ENCODE data around the gene CHSY1. TPM values are rescaled to one million over a fixed set of nuclear protein-coding genes. Genes with fewer than 3 reads are reported as not detected.

CHSY1 gene
- total RNA-seq, 2 experiments from 2014 or later: 5.8 to 6.7 TPM

DNA sequence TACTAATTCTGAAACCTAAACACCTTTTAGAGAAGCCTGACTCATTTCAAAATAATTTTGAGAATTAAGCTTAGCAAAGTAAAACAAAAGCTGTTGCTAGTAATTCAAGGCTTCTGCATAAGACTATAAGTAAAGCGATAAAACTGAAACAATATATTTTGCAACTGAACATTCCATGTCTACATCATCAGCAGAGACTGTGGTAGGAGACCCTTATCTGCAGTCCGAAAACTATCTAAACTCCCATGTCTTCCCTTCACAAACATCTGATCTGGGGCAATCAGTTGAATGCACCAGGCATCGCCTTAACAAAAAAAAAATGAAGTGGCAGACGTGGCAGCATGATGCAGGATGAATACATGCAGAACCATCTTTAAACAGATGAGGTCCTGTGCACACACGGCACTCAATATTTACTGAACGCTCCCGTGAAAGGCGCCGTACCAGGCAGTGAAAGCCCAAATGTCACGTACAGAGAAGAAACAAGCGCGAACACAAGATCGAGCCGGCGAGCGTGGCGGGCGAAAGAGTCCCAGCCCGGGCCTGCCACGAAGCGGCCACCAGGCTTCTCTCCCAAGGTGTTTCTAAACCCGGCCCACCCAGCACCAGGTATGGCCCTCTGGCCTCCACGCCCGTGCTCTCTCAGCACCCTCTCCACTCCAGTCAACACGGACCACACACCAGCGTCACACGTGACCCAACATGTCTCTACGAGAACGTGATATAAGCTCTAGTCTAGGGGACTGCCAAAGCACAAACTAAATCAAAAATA, 63.0 kb downstream of the CHSY1 start:
- ChIA-PET POLR2A (interaction anchor here (0.6 kb wide), 1 partner anchor 24 kb away, joined by 4 read pairs; no protein-coding TSS in a partner anchor), CTCF (no interaction called here)
- no peak for ATAC-seq (ENCODE audit: poor library complexity)
- no peaks in the 10 kb centered on the region for H3K27me3 Mint-ChIP-seq
- intact Hi-C loops (cut with DNase I, micrococcal nuclease): no loop called here
- Histone ChIP-seq H3K27me3 (ENCODE audit: control insufficient read depth in 1 of 2, insufficient read depth in 2 of 2, low read length in 2 of 2) (no peaks in the 10 kb centered on the region), H3K27ac (ENCODE audit: low read depth in 1 of 2, low read length in 2 of 2) (no peak overlapping the region), H3K36me3 (ENCODE audit: insufficient read depth, low read length) (peaks cover 2% of the 10 kb centered on the region), H3K4me3 (ENCODE audit: low read length) (no peak overlapping the region), H3K4me1 (ENCODE audit: insufficient read depth, low read length) (peaks cover 21% of the 10 kb centered on the region), H3K9me3 (ENCODE audit: control insufficient read depth in 1 of 2, insufficient read depth in 1 of 2, low read length in 2 of 2) (no peaks in the 10 kb centered on the region)
- H3K36me3 Mint-ChIP-seq (ENCODE audit: low read depth): no peaks in the 10 kb centered on the region
- H3K4me1 Mint-ChIP-seq (ENCODE audit: low read depth): peaks cover 50% of the 10 kb centered on the region
- no peak overlapping the region for H3K4me3 Mint-ChIP-seq
- H3K27ac Mint-ChIP-seq: no peak overlapping the region
- no peaks in the 10 kb centered on the region for H3K9me3 Mint-ChIP-seq
- TF ChIP-seq, protein P1, sequence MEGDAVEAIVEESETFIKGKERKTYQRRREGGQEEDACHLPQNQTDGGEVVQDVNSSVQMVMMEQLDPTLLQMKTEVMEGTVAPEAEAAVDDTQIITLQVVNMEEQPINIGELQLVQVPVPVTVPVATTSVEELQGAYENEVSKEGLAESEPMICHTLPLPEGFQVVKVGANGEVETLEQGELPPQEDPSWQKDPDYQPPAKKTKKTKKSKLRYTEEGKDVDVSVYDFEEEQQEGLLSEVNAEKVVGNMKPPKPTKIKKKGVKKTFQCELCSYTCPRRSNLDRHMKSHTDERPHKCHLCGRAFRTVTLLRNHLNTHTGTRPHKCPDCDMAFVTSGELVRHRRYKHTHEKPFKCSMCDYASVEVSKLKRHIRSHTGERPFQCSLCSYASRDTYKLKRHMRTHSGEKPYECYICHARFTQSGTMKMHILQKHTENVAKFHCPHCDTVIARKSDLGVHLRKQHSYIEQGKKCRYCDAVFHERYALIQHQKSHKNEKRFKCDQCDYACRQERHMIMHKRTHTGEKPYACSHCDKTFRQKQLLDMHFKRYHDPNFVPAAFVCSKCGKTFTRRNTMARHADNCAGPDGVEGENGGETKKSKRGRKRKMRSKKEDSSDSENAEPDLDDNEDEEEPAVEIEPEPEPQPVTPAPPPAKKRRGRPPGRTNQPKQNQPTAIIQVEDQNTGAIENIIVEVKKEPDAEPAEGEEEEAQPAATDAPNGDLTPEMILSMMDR (IDR thresholded peaks at IDR 0.05): no peak
- no peak for DNase-seq

DNA sequence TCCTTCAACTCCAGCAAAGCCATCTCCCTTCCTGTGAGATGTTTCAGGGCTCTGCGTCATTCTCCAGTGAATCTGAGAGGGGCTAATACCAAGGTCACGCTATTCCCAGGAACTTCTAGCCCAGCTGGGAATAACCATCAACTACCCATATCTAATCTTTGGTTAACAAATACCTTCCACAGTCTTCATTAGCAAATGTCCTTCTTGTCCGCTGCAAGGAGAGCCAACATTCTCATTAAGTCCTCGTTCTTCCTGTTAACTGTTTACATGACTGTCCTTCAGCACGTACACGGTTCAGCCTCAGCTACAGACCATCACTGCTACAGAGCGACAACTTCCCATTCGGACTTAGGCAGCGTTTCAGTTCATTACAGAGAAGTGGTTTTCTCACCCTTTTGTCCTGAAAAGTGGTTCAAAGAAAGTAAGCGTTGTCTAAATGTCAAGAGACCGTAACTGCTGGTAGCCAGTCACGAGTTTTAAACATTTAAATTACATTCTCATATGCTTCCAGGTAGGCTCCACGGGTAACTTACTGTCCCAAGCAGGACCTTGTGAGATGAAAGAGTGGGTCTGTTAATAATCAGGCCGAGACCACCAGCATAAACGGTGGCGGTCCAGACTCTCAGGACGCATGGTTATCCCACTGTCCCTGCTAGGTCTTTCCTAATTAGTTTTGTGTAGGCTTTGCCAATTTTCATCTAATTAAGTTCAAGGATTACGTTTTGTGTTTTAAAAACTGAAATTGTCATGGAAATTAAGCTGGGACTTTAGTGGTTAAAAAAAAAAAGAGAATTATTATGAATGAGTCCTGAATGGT, 63.8 kb downstream of the CHSY1 start:
- H3K4me3 Mint-ChIP-seq: no peak overlapping the region
- ChIA-PET CTCF (no interaction called here), POLR2A (interaction anchor here (0.6 kb wide), 1 partner anchor 25 kb away, joined by 4 read pairs; no protein-coding TSS in a partner anchor)
- TF ChIP-seq, protein P1 (IDR thresholded peaks at IDR 0.05): no peak
- Histone ChIP-seq H3K4me3 (ENCODE audit: low read length) (no peak overlapping the region), H3K27ac (ENCODE audit: low read depth in 1 of 2, low read length in 2 of 2) (no peak overlapping the region), H3K9me3 (ENCODE audit: control insufficient read depth in 1 of 2, insufficient read depth in 1 of 2, low read length in 2 of 2) (no peaks in the 10 kb centered on the region), H3K36me3 (ENCODE audit: insufficient read depth, low read length) (peaks cover 2% of the 10 kb centered on the region), H3K4me1 (ENCODE audit: insufficient read depth, low read length) (peaks cover 16% of the 10 kb centered on the region), H3K27me3 (ENCODE audit: control insufficient read depth in 1 of 2, insufficient read depth in 2 of 2, low read length in 2 of 2) (no peaks in the 10 kb centered on the region)
- H3K9me3 Mint-ChIP-seq: no peaks in the 10 kb centered on the region
- no peaks in the 10 kb centered on the region for H3K36me3 Mint-ChIP-seq (ENCODE audit: low read depth)
- ATAC-seq (ENCODE audit: poor library complexity) (no peak), DNase-seq (no peak)
- peaks cover 42% of the 10 kb centered on the region for H3K4me1 Mint-ChIP-seq (ENCODE audit: low read depth)
- no peaks in the 10 kb centered on the region for H3K27me3 Mint-ChIP-seq
- H3K27ac Mint-ChIP-seq: no peak overlapping the region
- intact Hi-C loops (cut with DNase I, micrococcal nuclease): no loop called here

DNA sequence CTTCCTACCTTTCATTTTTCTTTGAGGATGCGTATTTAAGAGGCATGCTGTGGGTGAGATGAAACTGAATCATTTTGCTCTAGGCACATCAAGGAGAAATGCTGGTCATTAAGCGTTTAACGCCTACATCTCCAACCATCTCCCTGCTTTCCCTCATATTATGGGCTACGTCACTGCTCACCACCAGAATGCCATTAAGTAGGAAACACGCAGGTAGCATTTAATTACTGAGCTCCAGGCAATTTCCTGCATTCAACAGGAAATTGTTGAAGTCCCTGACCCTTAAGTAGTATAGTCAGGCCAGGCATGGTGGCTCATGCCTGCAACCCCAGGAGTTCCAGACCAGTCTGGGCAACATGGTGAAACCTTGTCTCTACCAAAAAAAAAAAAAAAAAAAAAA, 66.1 kb downstream of the CHSY1 start:
- H3K4me1 Mint-ChIP-seq (ENCODE audit: low read depth): peaks cover 45% of the 10 kb centered on the region
- H3K27ac ChIP-seq (ENCODE audit: low read depth in 1 of 2, low read length in 2 of 2): no peak overlapping the region
- TF ChIP-seq, protein P1 (IDR thresholded peaks at IDR 0.05): no peak
- H3K9me3 ChIP-seq (ENCODE audit: control insufficient read depth in 1 of 2, insufficient read depth in 1 of 2, low read length in 2 of 2): no peaks in the 10 kb centered on the region
- no peaks in the 10 kb centered on the region for H3K36me3 Mint-ChIP-seq (ENCODE audit: low read depth)
- POLR2A ChIA-PET: interaction anchor here (0.8 kb wide), 1 partner anchor 66 kb away, joined by 3 read pairs; the partner anchor contains the start of gene CHSY1
- intact Hi-C loops (cut with DNase I, micrococcal nuclease): no loop called here
- no peaks in the 10 kb centered on the region for H3K9me3 Mint-ChIP-seq
- no peak for DNase-seq
- peaks cover 13% of the 10 kb centered on the region for H3K4me1 ChIP-seq (ENCODE audit: insufficient read depth, low read length)
- no peak overlapping the region for H3K4me3 ChIP-seq (ENCODE audit: low read length)
- no peaks in the 10 kb centered on the region for H3K27me3 Mint-ChIP-seq
- H3K4me3 Mint-ChIP-seq: no peak overlapping the region
- no peak overlapping the region for H3K27ac Mint-ChIP-seq
- H3K27me3 ChIP-seq (ENCODE audit: control insufficient read depth in 1 of 2, insufficient read depth in 2 of 2, low read length in 2 of 2): no peaks in the 10 kb centered on the region
- no peak for ATAC-seq (ENCODE audit: poor library complexity)
- CTCF ChIA-PET: interaction anchor here (1.1 kb wide), 1 partner anchor 177 kb away, joined by 4 read pairs; no protein-coding TSS in a partner anchor
- H3K36me3 ChIP-seq (ENCODE audit: insufficient read depth, low read length): peaks cover 2% of the 10 kb centered on the region
